ENCODE results near the gene PCCA. TPM values are rescaled to one million over a fixed set of nuclear protein-coding genes. Genes with fewer than 3 reads are reported as not detected.

Gene PCCA
- total and polyA plus RNA-seq, 2 experiments from 2014 or later = 41.9 to 46.6 TPM

DNA sequence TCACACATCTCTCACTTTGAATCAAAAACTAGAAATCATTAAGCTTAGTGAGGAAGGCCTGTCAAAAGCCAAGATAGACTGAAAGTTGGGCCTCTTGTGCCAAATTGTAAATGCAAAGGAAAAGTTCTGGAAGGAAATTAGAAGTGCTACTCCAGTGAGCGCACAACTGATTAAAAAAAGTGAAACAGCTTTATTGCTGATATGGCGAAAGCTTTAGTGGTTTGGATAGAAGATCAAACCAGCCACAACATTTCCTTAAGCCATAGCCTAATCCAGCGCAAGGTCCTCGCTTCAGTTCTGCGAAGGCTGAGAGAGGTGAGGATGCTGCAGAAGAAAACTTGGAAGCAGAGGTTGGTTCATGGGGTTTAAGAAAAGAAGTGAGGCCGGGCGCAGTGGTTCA, 7.6 kb downstream of the PCCA start:
- Mint-ChIP-seq H3K27me3 (ENCODE audit: insufficient read depth, low read depth, poor library complexity) (peaks cover 3% of the 10 kb centered on the region), H3K4me3 (no peak overlapping the region), H3K9me3 (peaks cover 4% of the 10 kb centered on the region; the same call in 1 of the 3 replicates), H3K27ac (no peak overlapping the region), H3K4me1 (peaks cover 20% of the 10 kb centered on the region), H3K36me3 (ENCODE audit: low read depth) (peaks cover 21% of the 10 kb centered on the region)
- no peak for ATAC-seq
- 0 out of 2 replicates have a peak, but pooled peaks cover 5% of the 10 kb centered on the region for H3K9me2 ChIP-seq (ENCODE audit: insufficient read depth)
- no peak overlapping the region for H3K27ac ChIP-seq (ENCODE audit: low read depth)
- H3K4me2 ChIP-seq = no peak overlapping the region
- DNase-seq (ENCODE audit: low spot score) = no peak
- no peaks in the 10 kb centered on the region; the same call in 1 of the 2 replicates for H3F3A ChIP-seq (replicated peaks; ENCODE audit: low read depth)
- H3K79me2 ChIP-seq (replicated peaks; ENCODE audit: insufficient read depth) = peaks cover 99% of the 10 kb centered on the region
- H3K27me3 ChIP-seq (ENCODE audit: insufficient read depth) = no peaks in the 10 kb centered on the region
- no peak overlapping the region for H2AFZ ChIP-seq
- peaks cover 26% of the 10 kb centered on the region for H4K20me1 ChIP-seq (replicated peaks; ENCODE audit: insufficient read depth)
- TF ChIP-seq STAT1 (IDR thresholded peaks at IDR 0.05; ENCODE audit: unreplicated experiment) (no peak), ZNF114 (CRISPR knock-in tag; IDR thresholded peaks at IDR 0.05) (no peak), CREB1 (CRISPR knock-in tag; IDR thresholded peaks at IDR 0.05; ENCODE audit: low read depth) (no peak), EZH2 (IDR thresholded peaks at IDR 0.05; ENCODE audit: low read depth, unreplicated experiment) (no peak), EZH2phosphoT487 (IDR thresholded peaks at IDR 0.05; ENCODE audit: unreplicated experiment) (no peak), ZNF331 (CRISPR knock-in tag; IDR thresholded peaks at IDR 0.05; ENCODE audit: low read depth) (no peak), NANOG (IDR thresholded peaks at IDR 0.05; ENCODE audit: borderline replicate concordance) (no peak), POLR2AphosphoS5 (IDR thresholded peaks at IDR 0.05; ENCODE audit: low read depth) (no peak), JUNB (IDR thresholded peaks at IDR 0.05; ENCODE audit: unreplicated experiment) (no peak)
- TF ChIP-seq, protein P1, sequence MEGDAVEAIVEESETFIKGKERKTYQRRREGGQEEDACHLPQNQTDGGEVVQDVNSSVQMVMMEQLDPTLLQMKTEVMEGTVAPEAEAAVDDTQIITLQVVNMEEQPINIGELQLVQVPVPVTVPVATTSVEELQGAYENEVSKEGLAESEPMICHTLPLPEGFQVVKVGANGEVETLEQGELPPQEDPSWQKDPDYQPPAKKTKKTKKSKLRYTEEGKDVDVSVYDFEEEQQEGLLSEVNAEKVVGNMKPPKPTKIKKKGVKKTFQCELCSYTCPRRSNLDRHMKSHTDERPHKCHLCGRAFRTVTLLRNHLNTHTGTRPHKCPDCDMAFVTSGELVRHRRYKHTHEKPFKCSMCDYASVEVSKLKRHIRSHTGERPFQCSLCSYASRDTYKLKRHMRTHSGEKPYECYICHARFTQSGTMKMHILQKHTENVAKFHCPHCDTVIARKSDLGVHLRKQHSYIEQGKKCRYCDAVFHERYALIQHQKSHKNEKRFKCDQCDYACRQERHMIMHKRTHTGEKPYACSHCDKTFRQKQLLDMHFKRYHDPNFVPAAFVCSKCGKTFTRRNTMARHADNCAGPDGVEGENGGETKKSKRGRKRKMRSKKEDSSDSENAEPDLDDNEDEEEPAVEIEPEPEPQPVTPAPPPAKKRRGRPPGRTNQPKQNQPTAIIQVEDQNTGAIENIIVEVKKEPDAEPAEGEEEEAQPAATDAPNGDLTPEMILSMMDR (conservative IDR thresholded peaks at IDR 0.05; ENCODE audit: low read depth in 2 of 2) = no peak
- TF ChIP-seq, protein P2, sequence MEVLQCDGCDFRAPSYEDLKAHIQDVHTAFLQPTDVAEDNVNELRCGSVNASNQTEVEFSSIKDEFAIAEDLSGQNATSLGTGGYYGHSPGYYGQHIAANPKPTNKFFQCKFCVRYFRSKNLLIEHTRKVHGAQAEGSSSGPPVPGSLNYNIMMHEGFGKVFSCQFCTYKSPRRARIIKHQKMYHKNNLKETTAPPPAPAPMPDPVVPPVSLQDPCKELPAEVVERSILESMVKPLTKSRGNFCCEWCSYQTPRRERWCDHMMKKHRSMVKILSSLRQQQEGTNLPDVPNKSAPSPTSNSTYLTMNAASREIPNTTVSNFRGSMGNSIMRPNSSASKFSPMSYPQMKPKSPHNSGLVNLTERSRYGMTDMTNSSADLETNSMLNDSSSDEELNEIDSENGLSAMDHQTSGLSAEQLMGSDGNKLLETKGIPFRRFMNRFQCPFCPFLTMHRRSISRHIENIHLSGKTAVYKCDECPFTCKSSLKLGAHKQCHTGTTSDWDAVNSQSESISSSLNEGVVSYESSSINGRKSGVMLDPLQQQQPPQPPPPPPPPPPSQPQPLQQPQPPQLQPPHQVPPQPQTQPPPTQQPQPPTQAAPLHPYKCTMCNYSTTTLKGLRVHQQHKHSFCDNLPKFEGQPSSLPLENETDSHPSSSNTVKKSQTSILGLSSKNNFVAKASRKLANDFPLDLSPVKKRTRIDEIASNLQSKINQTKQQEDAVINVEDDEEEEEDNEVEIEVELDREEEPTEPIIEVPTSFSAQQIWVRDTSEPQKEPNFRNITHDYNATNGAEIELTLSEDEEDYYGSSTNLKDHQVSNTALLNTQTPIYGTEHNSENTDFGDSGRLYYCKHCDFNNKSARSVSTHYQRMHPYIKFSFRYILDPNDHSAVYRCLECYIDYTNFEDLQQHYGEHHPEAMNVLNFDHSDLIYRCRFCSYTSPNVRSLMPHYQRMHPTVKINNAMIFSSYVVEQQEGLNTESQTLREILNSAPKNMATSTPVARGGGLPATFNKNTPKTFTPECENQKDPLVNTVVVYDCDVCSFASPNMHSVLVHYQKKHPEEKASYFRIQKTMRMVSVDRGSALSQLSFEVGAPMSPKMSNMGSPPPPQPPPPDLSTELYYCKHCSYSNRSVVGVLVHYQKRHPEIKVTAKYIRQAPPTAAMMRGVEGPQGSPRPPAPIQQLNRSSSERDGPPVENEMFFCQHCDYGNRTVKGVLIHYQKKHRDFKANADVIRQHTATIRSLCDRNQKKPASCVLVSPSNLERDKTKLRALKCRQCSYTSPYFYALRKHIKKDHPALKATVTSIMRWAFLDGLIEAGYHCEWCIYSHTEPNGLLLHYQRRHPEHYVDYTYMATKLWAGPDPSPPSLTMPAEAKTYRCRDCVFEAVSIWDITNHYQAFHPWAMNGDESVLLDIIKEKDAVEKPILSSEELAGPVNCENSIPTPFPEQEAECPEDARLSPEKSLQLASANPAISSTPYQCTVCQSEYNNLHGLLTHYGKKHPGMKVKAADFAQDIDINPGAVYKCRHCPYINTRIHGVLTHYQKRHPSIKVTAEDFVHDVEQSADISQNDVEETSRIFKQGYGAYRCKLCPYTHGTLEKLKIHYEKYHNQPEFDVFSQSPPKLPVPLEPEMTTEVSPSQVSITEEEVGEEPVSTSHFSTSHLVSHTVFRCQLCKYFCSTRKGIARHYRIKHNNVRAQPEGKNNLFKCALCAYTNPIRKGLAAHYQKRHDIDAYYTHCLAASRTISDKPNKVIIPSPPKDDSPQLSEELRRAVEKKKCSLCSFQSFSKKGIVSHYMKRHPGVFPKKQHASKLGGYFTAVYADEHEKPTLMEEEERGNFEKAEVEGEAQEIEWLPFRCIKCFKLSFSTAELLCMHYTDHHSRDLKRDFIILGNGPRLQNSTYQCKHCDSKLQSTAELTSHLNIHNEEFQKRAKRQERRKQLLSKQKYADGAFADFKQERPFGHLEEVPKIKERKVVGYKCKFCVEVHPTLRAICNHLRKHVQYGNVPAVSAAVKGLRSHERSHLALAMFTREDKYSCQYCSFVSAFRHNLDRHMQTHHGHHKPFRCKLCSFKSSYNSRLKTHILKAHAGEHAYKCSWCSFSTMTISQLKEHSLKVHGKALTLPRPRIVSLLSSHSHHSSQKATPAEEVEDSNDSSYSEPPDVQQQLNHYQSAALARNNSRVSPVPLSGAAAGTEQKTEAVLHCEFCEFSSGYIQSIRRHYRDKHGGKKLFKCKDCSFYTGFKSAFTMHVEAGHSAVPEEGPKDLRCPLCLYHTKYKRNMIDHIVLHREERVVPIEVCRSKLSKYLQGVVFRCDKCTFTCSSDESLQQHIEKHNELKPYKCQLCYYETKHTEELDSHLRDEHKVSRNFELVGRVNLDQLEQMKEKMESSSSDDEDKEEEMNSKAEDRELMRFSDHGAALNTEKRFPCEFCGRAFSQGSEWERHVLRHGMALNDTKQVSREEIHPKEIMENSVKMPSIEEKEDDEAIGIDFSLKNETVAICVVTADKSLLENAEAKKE (CRISPR knock-in tag; IDR thresholded peaks at IDR 0.05) = no peak
- TF ChIP-seq, protein P3, sequence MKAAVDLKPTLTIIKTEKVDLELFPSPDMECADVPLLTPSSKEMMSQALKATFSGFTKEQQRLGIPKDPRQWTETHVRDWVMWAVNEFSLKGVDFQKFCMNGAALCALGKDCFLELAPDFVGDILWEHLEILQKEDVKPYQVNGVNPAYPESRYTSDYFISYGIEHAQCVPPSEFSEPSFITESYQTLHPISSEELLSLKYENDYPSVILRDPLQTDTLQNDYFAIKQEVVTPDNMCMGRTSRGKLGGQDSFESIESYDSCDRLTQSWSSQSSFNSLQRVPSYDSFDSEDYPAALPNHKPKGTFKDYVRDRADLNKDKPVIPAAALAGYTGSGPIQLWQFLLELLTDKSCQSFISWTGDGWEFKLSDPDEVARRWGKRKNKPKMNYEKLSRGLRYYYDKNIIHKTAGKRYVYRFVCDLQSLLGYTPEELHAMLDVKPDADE (IDR thresholded peaks at IDR 0.05) = no peak
- TF ChIP-seq, protein P4, sequence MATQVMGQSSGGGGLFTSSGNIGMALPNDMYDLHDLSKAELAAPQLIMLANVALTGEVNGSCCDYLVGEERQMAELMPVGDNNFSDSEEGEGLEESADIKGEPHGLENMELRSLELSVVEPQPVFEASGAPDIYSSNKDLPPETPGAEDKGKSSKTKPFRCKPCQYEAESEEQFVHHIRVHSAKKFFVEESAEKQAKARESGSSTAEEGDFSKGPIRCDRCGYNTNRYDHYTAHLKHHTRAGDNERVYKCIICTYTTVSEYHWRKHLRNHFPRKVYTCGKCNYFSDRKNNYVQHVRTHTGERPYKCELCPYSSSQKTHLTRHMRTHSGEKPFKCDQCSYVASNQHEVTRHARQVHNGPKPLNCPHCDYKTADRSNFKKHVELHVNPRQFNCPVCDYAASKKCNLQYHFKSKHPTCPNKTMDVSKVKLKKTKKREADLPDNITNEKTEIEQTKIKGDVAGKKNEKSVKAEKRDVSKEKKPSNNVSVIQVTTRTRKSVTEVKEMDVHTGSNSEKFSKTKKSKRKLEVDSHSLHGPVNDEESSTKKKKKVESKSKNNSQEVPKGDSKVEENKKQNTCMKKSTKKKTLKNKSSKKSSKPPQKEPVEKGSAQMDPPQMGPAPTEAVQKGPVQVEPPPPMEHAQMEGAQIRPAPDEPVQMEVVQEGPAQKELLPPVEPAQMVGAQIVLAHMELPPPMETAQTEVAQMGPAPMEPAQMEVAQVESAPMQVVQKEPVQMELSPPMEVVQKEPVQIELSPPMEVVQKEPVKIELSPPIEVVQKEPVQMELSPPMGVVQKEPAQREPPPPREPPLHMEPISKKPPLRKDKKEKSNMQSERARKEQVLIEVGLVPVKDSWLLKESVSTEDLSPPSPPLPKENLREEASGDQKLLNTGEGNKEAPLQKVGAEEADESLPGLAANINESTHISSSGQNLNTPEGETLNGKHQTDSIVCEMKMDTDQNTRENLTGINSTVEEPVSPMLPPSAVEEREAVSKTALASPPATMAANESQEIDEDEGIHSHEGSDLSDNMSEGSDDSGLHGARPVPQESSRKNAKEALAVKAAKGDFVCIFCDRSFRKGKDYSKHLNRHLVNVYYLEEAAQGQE (IDR thresholded peaks at IDR 0.05; ENCODE audit: unreplicated experiment) = no peak
- no peak overlapping the region for H3K4me3 ChIP-seq
- H3K4me1 ChIP-seq (ENCODE audit: insufficient read depth) = no peaks in the 10 kb centered on the region
- H3K36me3 ChIP-seq (ENCODE audit: insufficient read depth) = no peaks in the 10 kb centered on the region

Data from GM23338 (cell line).